Nephron progenitor cell (in vitro differentiated cells): ENCODE measurements around the gene MAFG.

ENCODE experiments used
- DNase-seq: peaks from one replicate; pipeline ENCODE4 v3.0.0; 2021
- H3K27ac Mint-ChIP-seq: 2 replicates; pipeline ENCODE4 v1.8.0; 2021; ENCODE audit warnings: mild to moderate bottlenecking, moderate library complexity, mixed read lengths
- H3K27me3 Mint-ChIP-seq: 2 replicates; pipeline ENCODE4 v1.8.0; 2021; ENCODE audit warnings: mild to moderate bottlenecking, low read depth, mixed read lengths; ENCODE audit not compliant: poor library complexity
- H3K36me3 Mint-ChIP-seq: 2 replicates; pipeline ENCODE4 v1.8.0; 2021; ENCODE audit warnings: low read depth, mixed read lengths
- H3K4me1 Mint-ChIP-seq: 2 replicates; pipeline ENCODE4 v1.8.0; 2021; ENCODE audit warnings: mixed read lengths
- H3K4me3 Mint-ChIP-seq: 2 replicates; pipeline ENCODE4 v1.8.0; 2021; ENCODE audit warnings: mild to moderate bottlenecking, moderate library complexity, mixed read lengths
- H3K9me3 Mint-ChIP-seq: 2 replicates; pipeline ENCODE4 v1.8.0; 2021; ENCODE audit warnings: mild to moderate bottlenecking, moderate library complexity, mixed read lengths
- TF ChIP-seq, protein P1 (sequence below): fragments of 200-600 bp; sonication (generic); IDR thresholded peaks from 2 replicates; pipeline ENCODE4 v1.5.0; 2021; ENCODE audit warnings: antibody characterized with exemption

The MAFG gene

DNA sequence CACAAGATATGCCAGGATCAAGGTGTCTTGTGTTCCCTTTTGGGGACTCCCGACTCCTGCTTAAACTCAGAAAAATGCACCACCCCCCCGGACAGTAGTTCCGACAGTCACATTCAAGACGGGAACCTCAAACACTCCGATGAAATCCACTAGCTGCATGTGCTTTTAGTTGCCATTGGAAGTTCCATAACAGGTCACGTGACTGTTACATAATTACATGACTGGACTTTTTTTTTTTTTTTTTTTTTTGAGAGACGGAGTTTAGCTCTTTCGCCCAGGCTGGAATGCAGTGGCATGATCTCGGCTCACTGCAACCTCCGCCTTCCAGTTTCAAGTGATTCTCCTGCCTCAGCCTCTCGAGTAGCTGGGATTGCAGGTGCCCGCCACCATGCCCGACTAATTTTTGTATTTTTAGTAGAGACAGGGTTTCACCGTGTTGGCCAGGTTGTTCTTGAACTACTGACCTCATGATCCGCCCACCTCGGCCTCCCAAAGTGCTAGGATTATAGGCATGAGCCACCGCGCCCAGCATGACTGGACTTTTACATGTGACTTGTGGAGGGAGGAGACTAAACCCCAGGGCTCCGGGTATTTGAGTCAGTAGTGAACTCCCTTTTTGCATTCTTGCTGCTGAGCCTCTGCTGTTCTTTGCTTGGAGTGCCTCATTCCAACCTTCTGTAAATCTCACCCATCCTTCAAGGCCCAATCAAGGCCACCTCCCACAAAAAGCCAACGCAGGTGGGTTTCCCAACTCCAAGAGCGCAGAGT is 11.1 kb downstream of the MAFG start:
- H3K9me3 Mint-ChIP-seq: no peaks in the 10 kb centered on the region
- peaks cover 21% of the 10 kb centered on the region for H3K36me3 Mint-ChIP-seq
- peak overlapping the region; percentile 83 for H3K4me3 Mint-ChIP-seq
- no peak overlapping the region for H3K27ac Mint-ChIP-seq
- TF ChIP-seq, protein P1, sequence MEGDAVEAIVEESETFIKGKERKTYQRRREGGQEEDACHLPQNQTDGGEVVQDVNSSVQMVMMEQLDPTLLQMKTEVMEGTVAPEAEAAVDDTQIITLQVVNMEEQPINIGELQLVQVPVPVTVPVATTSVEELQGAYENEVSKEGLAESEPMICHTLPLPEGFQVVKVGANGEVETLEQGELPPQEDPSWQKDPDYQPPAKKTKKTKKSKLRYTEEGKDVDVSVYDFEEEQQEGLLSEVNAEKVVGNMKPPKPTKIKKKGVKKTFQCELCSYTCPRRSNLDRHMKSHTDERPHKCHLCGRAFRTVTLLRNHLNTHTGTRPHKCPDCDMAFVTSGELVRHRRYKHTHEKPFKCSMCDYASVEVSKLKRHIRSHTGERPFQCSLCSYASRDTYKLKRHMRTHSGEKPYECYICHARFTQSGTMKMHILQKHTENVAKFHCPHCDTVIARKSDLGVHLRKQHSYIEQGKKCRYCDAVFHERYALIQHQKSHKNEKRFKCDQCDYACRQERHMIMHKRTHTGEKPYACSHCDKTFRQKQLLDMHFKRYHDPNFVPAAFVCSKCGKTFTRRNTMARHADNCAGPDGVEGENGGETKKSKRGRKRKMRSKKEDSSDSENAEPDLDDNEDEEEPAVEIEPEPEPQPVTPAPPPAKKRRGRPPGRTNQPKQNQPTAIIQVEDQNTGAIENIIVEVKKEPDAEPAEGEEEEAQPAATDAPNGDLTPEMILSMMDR: no peak
- no peak for DNase-seq
- H3K4me1 Mint-ChIP-seq: peaks cover 21% of the 10 kb centered on the region
- peaks cover 6% of the 10 kb centered on the region for H3K27me3 Mint-ChIP-seq

DNA sequence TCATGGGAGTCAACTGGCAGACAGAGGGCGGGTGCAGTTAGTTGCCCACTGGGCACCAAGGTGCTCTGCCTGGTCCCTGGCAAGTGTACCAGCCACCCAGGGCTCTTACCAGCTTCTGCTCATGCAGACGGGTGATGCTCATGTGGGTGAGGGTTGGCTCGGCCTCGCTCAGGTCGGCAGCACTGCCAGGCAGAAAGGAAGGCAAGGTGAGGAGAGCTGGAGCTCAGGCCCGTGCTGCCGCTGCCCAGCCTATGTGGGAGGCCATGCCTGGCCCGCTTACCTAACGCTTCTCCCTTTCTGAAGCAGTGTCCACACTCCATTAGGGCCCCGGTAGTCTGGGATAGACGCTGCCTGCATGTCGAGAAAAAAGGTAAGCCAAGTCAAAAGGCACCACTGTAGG is 12.2 kb downstream of the MAFG start:
- peaks cover 16% of the 10 kb centered on the region for H3K36me3 Mint-ChIP-seq
- TF ChIP-seq, protein P1: no peak
- H3K27me3 Mint-ChIP-seq: peaks cover 6% of the 10 kb centered on the region
- no peak for DNase-seq
- no peaks in the 10 kb centered on the region for H3K9me3 Mint-ChIP-seq
- no peak overlapping the region for H3K27ac Mint-ChIP-seq
- peaks cover 16% of the 10 kb centered on the region for H3K4me1 Mint-ChIP-seq
- H3K4me3 Mint-ChIP-seq: no peak overlapping the region

DNA sequence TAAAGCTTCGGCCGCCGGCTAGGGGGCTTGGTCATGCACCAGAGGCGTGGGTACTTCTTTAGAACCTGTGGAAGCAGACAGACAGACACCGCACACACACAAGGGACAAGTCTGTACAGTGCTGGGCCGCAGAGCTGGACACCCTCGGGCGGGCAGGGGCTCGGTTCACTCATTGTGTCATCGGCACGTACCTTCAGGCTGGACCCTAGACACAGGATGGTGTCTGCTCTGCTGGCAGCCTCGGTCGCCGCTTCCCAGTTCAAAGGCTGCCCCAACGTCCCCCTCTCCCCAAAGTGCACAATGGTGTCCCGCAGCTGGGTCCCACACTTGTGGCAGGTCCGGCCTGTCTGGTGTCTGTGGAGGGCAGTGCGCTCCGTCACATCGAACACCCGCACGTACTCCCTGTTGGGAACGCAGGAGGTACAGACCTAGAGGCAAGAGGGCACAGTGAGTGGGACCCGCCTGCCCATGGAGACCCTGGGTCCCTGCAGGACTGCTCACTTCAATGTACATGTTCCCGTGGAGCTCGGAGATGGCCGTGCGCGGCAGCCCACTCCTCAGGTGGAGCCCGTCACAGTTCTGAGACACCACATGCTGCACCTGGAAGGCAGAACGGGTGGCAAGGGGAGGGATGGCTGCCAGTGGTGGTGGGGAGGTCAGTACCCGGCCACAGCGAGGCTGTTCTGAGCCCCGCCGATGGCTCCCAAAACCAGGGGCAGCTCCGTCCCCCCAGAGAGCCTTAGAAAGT is 13.3 kb downstream of the MAFG start:
- TF ChIP-seq, protein P1: no peak
- Mint-ChIP-seq H3K27ac (no peak overlapping the region), H3K4me3 (no peak overlapping the region), H3K27me3 (peaks cover 6% of the 10 kb centered on the region), H3K36me3 (peaks cover 16% of the 10 kb centered on the region), H3K4me1 (peaks cover 21% of the 10 kb centered on the region), H3K9me3 (no peaks in the 10 kb centered on the region)
- DNase-seq: no peak

DNA sequence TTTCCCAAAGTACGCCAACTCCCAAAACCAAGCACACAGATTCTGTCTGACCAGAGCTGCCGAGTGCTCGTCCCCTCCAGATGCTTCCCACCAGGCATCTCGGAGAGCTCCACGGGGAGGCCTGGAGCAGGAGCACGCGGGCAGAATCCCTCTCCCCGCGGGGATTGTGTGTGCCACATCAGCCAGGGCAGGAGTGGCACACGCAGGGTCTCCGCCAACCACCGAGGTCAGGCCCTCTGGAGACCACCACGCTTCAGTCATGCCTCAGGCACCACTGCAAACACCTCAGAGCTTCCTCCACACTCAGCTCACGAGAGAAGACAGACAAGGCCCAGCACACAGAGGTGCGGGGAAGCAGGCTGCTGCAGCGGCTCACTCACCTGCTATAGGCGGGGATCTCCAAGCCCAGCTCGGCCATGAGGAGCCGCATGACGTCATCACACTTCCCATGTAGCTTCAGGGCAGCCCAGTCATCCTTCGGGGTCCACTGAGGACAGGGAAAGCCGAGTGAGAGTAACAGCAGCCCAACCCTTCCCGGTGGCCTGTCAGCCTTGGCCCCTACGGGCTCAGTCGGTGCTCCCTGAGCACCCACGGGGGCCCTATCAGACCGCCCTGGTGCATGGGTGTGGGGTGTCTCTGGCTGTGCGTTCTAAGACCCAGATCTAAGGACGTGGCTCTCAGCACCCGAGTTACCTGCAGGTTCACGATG is 14.0 kb downstream of the MAFG start:
- Mint-ChIP-seq H3K4me1 (peaks cover 20% of the 10 kb centered on the region), H3K27me3 (peaks cover 6% of the 10 kb centered on the region), H3K4me3 (no peak overlapping the region), H3K9me3 (no peaks in the 10 kb centered on the region), H3K27ac (no peak overlapping the region), H3K36me3 (peaks cover 16% of the 10 kb centered on the region)
- TF ChIP-seq, protein P1: no peak
- no peak for DNase-seq

DNA sequence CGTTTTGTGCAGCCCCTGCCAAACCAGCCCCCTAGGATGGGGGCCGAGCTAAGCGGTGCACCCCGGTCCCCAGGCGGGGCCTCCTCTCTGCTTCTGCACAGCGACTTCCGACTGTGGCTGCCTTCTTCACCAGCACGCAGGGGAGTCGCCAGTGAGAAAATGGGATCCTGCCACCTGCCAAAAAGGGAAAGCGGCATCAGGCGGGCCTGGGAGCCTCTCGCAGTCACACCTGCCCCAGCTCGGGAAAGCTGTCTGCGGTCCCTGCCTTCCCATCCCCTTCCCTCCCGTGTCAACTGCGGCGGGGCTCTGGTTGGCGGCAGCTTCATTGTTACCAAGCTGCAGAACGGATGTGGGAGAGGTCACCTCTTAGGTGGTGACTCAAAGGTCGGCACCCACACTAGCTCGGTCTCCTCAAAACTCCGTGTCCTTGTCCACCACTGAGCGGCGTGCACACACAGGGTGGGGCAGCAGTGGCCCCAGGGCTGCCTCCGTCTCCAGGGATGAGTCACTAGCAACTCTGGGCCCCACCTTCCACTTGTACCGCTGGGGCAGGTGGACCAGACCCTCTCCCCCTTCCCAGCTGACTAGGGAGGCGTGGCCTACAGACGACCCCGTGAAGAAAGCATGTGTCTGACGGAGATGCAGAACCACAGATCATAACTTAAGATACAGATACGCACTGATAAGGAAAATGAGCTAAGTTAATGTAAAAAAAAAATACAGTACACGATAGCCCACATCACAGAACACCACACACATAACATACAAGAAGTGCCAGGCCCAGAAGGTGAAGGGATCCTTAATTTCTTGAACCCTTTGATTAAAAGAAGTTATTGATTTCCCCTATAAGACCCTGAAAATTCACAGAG is 14.9 kb downstream of the MAFG start:
- H3K27ac Mint-ChIP-seq: no peak overlapping the region
- DNase-seq: no peak
- H3K4me3 Mint-ChIP-seq: peak overlapping the region; percentile 6
- H3K4me1 Mint-ChIP-seq: peaks cover 15% of the 10 kb centered on the region
- H3K36me3 Mint-ChIP-seq: peaks cover 16% of the 10 kb centered on the region
- TF ChIP-seq, protein P1: no peak
- H3K9me3 Mint-ChIP-seq: no peaks in the 10 kb centered on the region
- H3K27me3 Mint-ChIP-seq: peaks cover 6% of the 10 kb centered on the region
